ENCODE results near the gene SLC35B1. TPM values are rescaled to one million over a fixed set of nuclear protein-coding genes. Genes with fewer than 3 reads are reported as not detected.
"Not testable (repeated sequence)": the region's sequence is repeated elsewhere in the genome, so short reads cannot be mapped to it uniquely, and the experiment has no call there.

SLC35B1 gene
- total and polyA plus RNA-seq, 8 donors, result 26.3 to 59.8 (median 37.3) TPM

DNA sequence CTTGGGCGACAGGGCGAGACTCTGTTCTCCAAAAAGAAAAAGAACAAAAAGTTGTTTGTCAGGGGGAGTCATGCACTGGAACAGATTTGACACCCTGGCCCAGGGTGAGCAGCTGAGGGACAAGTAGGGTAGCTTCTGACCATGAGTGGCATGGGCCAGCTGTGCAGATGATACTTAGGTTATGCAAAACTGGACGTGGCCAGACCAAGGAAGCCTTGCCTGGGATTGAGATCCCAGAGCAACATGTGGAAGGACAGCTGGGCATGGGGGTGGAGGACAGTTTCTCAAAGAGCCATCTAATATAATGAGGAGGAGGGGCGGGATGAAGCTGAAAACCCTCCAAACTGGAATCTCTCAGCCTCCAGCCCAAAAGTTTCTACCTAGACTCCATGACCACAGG, 19.6 kb upstream of the SLC35B1 start:
- WGBS, 5 donors, result 80 to 94% (median 89%) methylated on average over 4 of the region's 4 CpGs
- no peaks in the 10 kb centered on the region for H3K9me3 ChIP-seq
- H3K4me3 ChIP-seq, result no peak overlapping the region
- peaks cover 0 to 16% (median 11%) of the 10 kb centered on the region in 4 donors for H3K36me3 ChIP-seq
- intact Hi-C loops (cut with DNase I; ENCODE audit: low total_unique reads), result no loop called here
- DNase-seq, result no peak
- no peaks in the 10 kb centered on the region for H3K27me3 ChIP-seq
- no peak overlapping the region for H3K27ac ChIP-seq
- TF ChIP-seq POLR2AphosphoS5 (IDR thresholded peaks at IDR 0.05) (no peak), POLR2A (IDR thresholded peaks at IDR 0.05) (no peak), EP300 (IDR thresholded peaks at IDR 0.05) (no peak)
- TF ChIP-seq, protein P1, sequence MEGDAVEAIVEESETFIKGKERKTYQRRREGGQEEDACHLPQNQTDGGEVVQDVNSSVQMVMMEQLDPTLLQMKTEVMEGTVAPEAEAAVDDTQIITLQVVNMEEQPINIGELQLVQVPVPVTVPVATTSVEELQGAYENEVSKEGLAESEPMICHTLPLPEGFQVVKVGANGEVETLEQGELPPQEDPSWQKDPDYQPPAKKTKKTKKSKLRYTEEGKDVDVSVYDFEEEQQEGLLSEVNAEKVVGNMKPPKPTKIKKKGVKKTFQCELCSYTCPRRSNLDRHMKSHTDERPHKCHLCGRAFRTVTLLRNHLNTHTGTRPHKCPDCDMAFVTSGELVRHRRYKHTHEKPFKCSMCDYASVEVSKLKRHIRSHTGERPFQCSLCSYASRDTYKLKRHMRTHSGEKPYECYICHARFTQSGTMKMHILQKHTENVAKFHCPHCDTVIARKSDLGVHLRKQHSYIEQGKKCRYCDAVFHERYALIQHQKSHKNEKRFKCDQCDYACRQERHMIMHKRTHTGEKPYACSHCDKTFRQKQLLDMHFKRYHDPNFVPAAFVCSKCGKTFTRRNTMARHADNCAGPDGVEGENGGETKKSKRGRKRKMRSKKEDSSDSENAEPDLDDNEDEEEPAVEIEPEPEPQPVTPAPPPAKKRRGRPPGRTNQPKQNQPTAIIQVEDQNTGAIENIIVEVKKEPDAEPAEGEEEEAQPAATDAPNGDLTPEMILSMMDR (IDR thresholded peaks at IDR 0.05), result no peak
- H3K4me1 ChIP-seq, result peaks cover 15 to 68% (median 47%) of the 10 kb centered on the region in 4 donors

DNA sequence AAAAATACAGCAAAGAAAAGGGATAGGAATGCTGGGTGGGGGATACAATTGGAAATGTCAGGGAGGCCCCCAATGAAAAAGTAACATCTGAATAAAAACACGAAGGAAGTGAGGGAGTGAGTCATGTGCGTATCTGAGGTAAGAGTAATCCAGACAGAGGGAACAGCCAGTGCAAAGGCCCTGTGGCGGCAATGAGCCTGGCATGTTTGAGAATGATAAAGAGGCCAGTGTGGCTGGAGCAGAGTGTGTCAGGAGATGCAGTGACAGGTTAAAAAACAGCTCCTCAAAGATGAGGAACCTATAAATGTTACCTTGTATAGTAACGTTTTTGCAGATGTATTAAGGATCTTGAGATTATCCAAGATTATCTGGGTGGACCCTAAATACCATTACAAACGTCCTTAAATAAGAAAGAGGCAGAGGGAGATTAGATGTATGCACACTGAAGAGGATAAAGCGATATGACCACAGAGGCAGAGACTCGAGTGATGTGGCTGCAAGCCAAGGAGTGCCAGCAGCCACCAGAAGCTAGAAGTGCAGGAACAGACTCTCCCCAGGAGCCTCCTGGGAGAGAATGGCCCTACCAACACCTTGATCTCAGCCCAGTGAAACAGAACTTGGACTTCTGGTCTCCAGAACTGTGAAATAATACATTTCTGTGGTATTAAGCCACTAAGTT, 17.8 kb upstream of the SLC35B1 start:
- peak overlapping the region in 1 of 5 donors; percentile 71 for H3K27ac ChIP-seq

DNA sequence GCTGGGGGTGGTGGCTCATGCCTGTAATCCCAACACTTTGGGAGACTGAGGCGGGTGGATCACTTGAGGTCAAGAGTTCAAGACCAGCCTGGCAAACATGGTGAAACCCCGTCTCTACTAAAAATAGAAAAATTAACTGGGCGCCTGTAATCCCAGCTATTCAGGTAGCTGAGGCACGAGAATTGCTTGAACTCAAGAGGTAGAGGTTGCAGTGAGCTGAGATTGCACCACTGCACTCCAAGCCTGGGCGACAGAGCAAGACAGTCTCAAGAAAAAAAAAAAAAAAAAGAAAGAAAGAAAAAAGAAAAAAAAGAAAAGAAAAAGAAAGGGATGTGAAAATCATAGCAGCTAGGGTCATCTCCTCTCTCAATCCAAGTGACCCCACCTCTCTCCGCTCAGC, 16.8 kb upstream of the SLC35B1 start:
- H3K4me3 ChIP-seq; intact Hi-C loops (cut with DNase I; ENCODE audit: low total_unique reads); H3K9me3 ChIP-seq; H3K27me3 ChIP-seq; DNase-seq: not testable (repeated sequence)
- WGBS, 5 donors, result 87 to 93% (median 90%) methylated on average over 6 of the region's 6 CpGs
- Histone ChIP-seq H3K36me3 (peaks cover 8 to 42% (median 38%) of the 10 kb centered on the region in 4 donors), H3K27ac (peak overlapping the region in 3 of 5 donors; percentile 41 to 71 (median 57)), H3K4me1 (peaks cover 10 to 50% (median 32%) of the 10 kb centered on the region in 4 donors)

More for the DNA sequence above, 17.8 kb upstream of the SLC35B1 start:
- H3K9me3 ChIP-seq, result no peaks in the 10 kb centered on the region
- 78 to 85% (median 83%) methylated on average over 7 of the region's 7 CpGs for WGBS, 5 donors
- no peak overlapping the region for H3K4me3 ChIP-seq
- intact Hi-C loops (cut with DNase I; ENCODE audit: low total_unique reads), result no loop called here
- peaks cover 12 to 60% (median 41%) of the 10 kb centered on the region in 4 donors for H3K4me1 ChIP-seq
- TF ChIP-seq POLR2A (IDR thresholded peaks at IDR 0.05) (no peak), POLR2AphosphoS5 (IDR thresholded peaks at IDR 0.05) (no peak), EP300 (IDR thresholded peaks at IDR 0.05) (no peak)
- TF ChIP-seq, protein P1 (IDR thresholded peaks at IDR 0.05), result no peak
- DNase-seq, result no peak
- peaks cover 0 to 32% (median 28%) of the 10 kb centered on the region in 4 donors for H3K36me3 ChIP-seq
- H3K27me3 ChIP-seq, result no peaks in the 10 kb centered on the region

DNA sequence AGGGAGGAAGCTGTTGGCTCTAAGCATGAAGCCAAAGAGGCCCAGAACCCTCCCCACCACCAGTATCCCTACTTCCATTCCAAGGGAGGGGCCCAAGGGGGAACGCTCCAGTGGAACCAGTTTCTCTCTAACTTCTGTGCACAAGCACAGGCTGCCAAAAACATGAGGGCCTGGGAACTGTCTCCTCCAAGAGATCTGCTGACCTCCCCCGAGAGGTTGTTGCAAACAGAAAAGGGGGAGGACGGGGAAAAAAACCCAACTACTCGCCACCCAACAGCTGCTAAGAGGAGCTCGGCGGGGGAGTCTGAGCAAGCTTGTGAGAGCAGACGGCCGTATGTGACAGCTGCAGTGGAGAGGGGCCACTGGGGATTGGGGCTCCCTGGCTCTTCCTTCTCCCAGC, 15.7 kb upstream of the SLC35B1 start:
- H3K4me3 ChIP-seq, result no peak overlapping the region
- peaks cover 16 to 53% (median 49%) of the 10 kb centered on the region in 4 donors for H3K36me3 ChIP-seq
- peaks cover 10 to 38% (median 23%) of the 10 kb centered on the region in 4 donors for H3K4me1 ChIP-seq
- peak in 1 of 2 donors; percentile 89 for DNase-seq
- no peaks in the 10 kb centered on the region for H3K9me3 ChIP-seq
- TF ChIP-seq POLR2AphosphoS5 (IDR thresholded peaks at IDR 0.05), result no peak
- TF ChIP-seq, protein P1 (IDR thresholded peaks at IDR 0.05), result no peak
- TF ChIP-seq EP300 (IDR thresholded peaks at IDR 0.05), result no peak
- no peak for TF ChIP-seq POLR2A (IDR thresholded peaks at IDR 0.05)
- WGBS, 5 donors, result 38 to 67% (median 58%) methylated on average over 7 to 8 of the region's 8 CpGs
- H3K27me3 ChIP-seq, result no peaks in the 10 kb centered on the region
- intact Hi-C loops (cut with DNase I; ENCODE audit: low total_unique reads), result no loop called here
- H3K27ac ChIP-seq, result peak overlapping the region in 4 of 5 donors; percentile 41 to 71 (median 52)

DNA sequence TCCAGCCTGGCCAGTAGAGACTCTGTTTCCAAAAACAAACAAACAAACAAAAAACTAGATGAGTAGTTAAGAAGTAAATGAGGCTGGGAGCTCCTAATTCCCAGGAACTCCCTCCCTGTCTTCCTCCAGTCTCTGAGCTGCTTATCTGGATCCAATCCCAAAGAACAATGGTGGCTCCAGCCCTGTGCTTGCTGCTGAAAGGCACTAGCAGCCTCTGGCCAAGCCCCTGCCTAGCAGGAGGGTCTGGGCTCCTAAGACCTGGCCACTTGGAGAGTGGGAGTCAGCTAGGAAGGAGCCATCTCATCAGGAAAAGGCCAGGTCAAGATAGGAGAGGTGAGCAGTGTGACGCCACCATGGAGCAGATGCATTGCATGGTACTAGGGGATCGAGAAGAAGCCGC, 14.3 kb upstream of the SLC35B1 start:
- Histone ChIP-seq H3K4me1 (peaks cover 14 to 36% (median 22%) of the 10 kb centered on the region in 4 donors), H3K36me3 (peaks cover 27 to 67% (median 62%) of the 10 kb centered on the region in 4 donors), H3K27ac (peak overlapping the region in 2 of 5 donors; percentile 41 to 71), H3K27me3 (no peaks in the 10 kb centered on the region), H3K4me3 (no peak overlapping the region), H3K9me3 (no peaks in the 10 kb centered on the region)
- no peak for TF ChIP-seq POLR2AphosphoS5 (IDR thresholded peaks at IDR 0.05)
- no peak for TF ChIP-seq EP300 (IDR thresholded peaks at IDR 0.05)
- TF ChIP-seq POLR2A (IDR thresholded peaks at IDR 0.05), result no peak
- TF ChIP-seq, protein P1 (IDR thresholded peaks at IDR 0.05), result no peak
- DNase-seq, result no peak
- intact Hi-C loops (cut with DNase I; ENCODE audit: low total_unique reads), result no loop called here
- WGBS, 5 donors, result 90 to 100% (median 100%) methylated on average over 3 of the region's 3 CpGs

All from stomach (tissue), 9 donors.